HEK293T (cell line): ENCODE data around the gene EIF4EBP3.

Source experiments
- ARNT ChIP-seq: fragments of 450-650 bp; IDR thresholded peaks from 2 replicates; pipeline ENCODE4 v1.6.1; 2017; ENCODE audit warnings: mild to moderate bottlenecking
- BHLHE40 ChIP-seq: fragments of 450-650 bp; IDR thresholded peaks from 2 replicates; pipeline ENCODE4 v1.6.1; 2016; ENCODE audit warnings: mild to moderate bottlenecking, moderate library complexity, borderline replicate concordance
- ELF4 ChIP-seq: fragments of 450-650 bp; IDR thresholded peaks from 2 replicates; pipeline ENCODE4 v1.6.1; 2017; ENCODE audit warnings: antibody characterized with exemption
- FOXA1 ChIP-seq: fragments of 450-650 bp; IDR thresholded peaks from 2 replicates; pipeline ENCODE4 v1.6.1; 2016; ENCODE audit warnings: mild to moderate bottlenecking
- HDGF ChIP-seq: fragments of 450-650 bp; IDR thresholded peaks from 2 replicates; pipeline ENCODE4 v1.6.1; 2017; ENCODE audit warnings: antibody characterized with exemption, borderline replicate concordance
- LEF1 ChIP-seq: fragments of 450-650 bp; IDR thresholded peaks from 2 replicates; pipeline ENCODE4 v1.6.1; 2017; ENCODE audit warnings: mild to moderate bottlenecking, borderline replicate concordance
- SP1 ChIP-seq: fragments of 450-650 bp; IDR thresholded peaks from 2 replicates; pipeline ENCODE4 v1.6.1; 2017
- TARDBP ChIP-seq: fragments of 450-650 bp; IDR thresholded peaks from 2 replicates; pipeline ENCODE4 v1.6.1; 2016
- ZNF384 ChIP-seq: fragments of 450-650 bp; IDR thresholded peaks from 2 replicates; pipeline ENCODE4 v1.6.1; 2016
- TF ChIP-seq, protein P1 (sequence below): fragments of 450-650 bp; IDR thresholded peaks from 2 replicates; pipeline ENCODE4 v1.6.1; 2016

DNA sequence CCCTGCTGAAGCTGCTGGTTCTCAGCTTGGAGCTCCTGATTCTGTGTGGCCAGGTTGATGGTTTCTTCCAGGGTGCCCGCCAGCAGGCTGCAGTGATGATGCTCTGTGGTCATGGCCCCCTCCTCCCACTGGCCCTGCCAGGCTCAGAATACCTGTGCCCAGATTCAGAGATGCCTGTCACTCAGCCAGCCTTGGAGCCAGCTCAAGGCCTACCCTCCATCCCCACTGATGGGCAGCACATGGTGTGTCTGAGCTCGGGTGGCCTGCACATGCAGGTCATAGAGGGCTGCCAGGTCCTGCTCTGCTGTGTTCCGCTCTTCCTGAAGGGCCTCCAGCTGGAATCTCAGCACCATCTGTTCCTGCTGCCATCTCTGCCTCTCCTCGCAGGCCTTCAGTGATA lies 22.6 kb downstream of the EIF4EBP3 start:
- TF ChIP-seq TARDBP (no peak), SP1 (no peak), FOXA1 (no peak), LEF1 (no peak), ELF4 (no peak), HDGF (no peak), ZNF384 (no peak), BHLHE40 (no peak), ARNT (no peak)
- TF ChIP-seq, protein P1, sequence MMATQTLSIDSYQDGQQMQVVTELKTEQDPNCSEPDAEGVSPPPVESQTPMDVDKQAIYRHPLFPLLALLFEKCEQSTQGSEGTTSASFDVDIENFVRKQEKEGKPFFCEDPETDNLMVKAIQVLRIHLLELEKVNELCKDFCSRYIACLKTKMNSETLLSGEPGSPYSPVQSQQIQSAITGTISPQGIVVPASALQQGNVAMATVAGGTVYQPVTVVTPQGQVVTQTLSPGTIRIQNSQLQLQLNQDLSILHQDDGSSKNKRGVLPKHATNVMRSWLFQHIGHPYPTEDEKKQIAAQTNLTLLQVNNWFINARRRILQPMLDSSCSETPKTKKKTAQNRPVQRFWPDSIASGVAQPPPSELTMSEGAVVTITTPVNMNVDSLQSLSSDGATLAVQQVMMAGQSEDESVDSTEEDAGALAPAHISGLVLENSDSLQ, result no peak
